HepG2 (cell line): ENCODE measurements around the gene PSMD12. TPM values are rescaled to one million over a fixed set of nuclear protein-coding genes. Genes with fewer than 3 reads are reported as not detected.

Experiments used
- CHD2 ChIP-seq: IDR thresholded peaks from 2 replicates; pipeline ENCODE4 v1.6.1; 2011; ENCODE audit warnings: low read depth, low read length, improper control_type of control experiment
- ESRRA ChIP-seq: sonication (generic); formaldehyde crosslinking; IDR thresholded peaks from 2 replicates; pipeline ENCODE4 v1.5.1; 2020; ENCODE audit warnings: mild to moderate bottlenecking, low read depth, missing genetic modification reagents
- FOXM1 ChIP-seq: sonication (generic); formaldehyde crosslinking; IDR thresholded peaks from 2 replicates; pipeline ENCODE4 v1.5.0; 2020; ENCODE audit warnings: missing genetic modification reagents
- GABPB1 ChIP-seq: IDR thresholded peaks from 2 replicates; pipeline ENCODE4 v1.6.1; 2016; ENCODE audit warnings: mild to moderate bottlenecking, missing genetic modification reagents, moderate library complexity, missing compliant biosample characterization
- GMEB1 ChIP-seq: sonication (generic); formaldehyde crosslinking; IDR thresholded peaks from 2 replicates; pipeline ENCODE4 v1.5.1; 2020; ENCODE audit warnings: missing genetic modification reagents, mild to moderate bottlenecking, borderline replicate concordance
- HNF4G ChIP-seq, 2 experiments: sonication (generic) in 1 of 2; formaldehyde crosslinking in 1 of 2; IDR thresholded peaks; 2 replicates each; pipeline versions ENCODE4 v1.4.0 to v1.6.1; 2011 to 2020; ENCODE audit warnings: borderline replicate concordance in 2 of 2, low read depth in 2 of 2, mild to moderate bottlenecking in 2 of 2, low read length in 1 of 2, missing genetic modification reagents in 1 of 2, moderate library complexity in 1 of 2
- HOXD1 ChIP-seq: sonication (generic); formaldehyde crosslinking; IDR thresholded peaks from 2 replicates; pipeline ENCODE4 v1.5.0; 2020; ENCODE audit warnings: missing genetic modification reagents
- JUNB ChIP-seq: sonication (generic); formaldehyde crosslinking; IDR thresholded peaks from 2 replicates; pipeline ENCODE4 v1.8.0; 2022; ENCODE audit warnings: missing genetic modification reagents, mild to moderate bottlenecking, borderline replicate concordance
- KLF16 ChIP-seq, 2 experiments: sonication (generic) in 1 of 2; formaldehyde crosslinking in 1 of 2; IDR thresholded peaks; 2 replicates each; pipeline versions ENCODE4 v1.6.1 to v1.8.0; 2016 to 2023; ENCODE audit warnings: missing genetic modification reagents in 2 of 2, missing compliant biosample characterization in 1 of 2
- PREB ChIP-seq: sonication (generic); formaldehyde crosslinking; IDR thresholded peaks from 2 replicates; pipeline ENCODE4 v1.4.0; 2020; ENCODE audit warnings: missing genetic modification reagents
- SRSF9 ChIP-seq: fragments of 200-400 bp; formaldehyde crosslinking; IDR thresholded peaks from 2 replicates; pipeline ENCODE4 v1.6.1; 2018; ENCODE audit warnings: borderline replicate concordance, mild to moderate bottlenecking, low read depth, low read length; ENCODE audit not compliant: insufficient read depth, poor library complexity, severe bottlenecking
- TIGD3 ChIP-seq: sonication (generic); formaldehyde crosslinking; IDR thresholded peaks from 2 replicates; pipeline ENCODE4 v1.5.1; 2020; ENCODE audit warnings: mild to moderate bottlenecking, missing genetic modification reagents, borderline replicate concordance
- ZBED4 ChIP-seq: sonication (generic); formaldehyde crosslinking; IDR thresholded peaks from 2 replicates; pipeline ENCODE4 v1.4.0; 2020; ENCODE audit warnings: missing genetic modification reagents, borderline replicate concordance
- ZNF296 ChIP-seq: sonication (generic); formaldehyde crosslinking; conservative IDR thresholded peaks from 2 replicates; pipeline ENCODE4 v1.5.0; 2020; ENCODE audit warnings: mild to moderate bottlenecking, missing genetic modification reagents
- ZNF572 ChIP-seq: sonication (generic); formaldehyde crosslinking; IDR thresholded peaks from 2 replicates; pipeline ENCODE4 v1.5.1; 2020; ENCODE audit warnings: mild to moderate bottlenecking, missing genetic modification reagents
- ZNF616 ChIP-seq: sonication (generic); formaldehyde crosslinking; IDR thresholded peaks from 2 replicates; pipeline ENCODE4 v1.5.0; 2020; ENCODE audit warnings: low read depth, mild to moderate bottlenecking, missing genetic modification reagents
- ZNF883 ChIP-seq: sonication (generic); formaldehyde crosslinking; IDR thresholded peaks from 2 replicates; pipeline ENCODE4 v1.5.1; 2020; ENCODE audit warnings: mild to moderate bottlenecking, missing genetic modification reagents; ENCODE audit errors: not compliant biosample characterization
- polyA plus RNA-seq, 8 experiments: library from polyadenylated mRNA; depleted of rRNA in 3 of 8; stranded (reverse) in 7 of 8; unstranded in 1 of 8; fragments of >200 nt; fragmentation: Illumina TruSeq in 4 of 8; extraction: Trizol in 4 of 8; gene quantifications; 2 replicates each; pipeline versions ENCODE4 v1.2.1 to v1.2.3, GENCODE V29; 2011 to 2016; ENCODE audit warnings: low read depth in 4 of 8, missing spikeins in 1 of 8, mixed read lengths in 1 of 8; ENCODE audit not compliant: insufficient read depth in 1 of 8
- total RNA-seq, 5 experiments: library from RNA; depleted of rRNA; stranded (reverse); fragments of >200 nt; fragmentation: Illumina TruSeq; extraction: Trizol; gene quantifications; 2 replicates each; pipeline ENCODE4 v1.2.3, GENCODE V29; 2016; ENCODE audit warnings: low read depth in 1 of 5

The PSMD12 gene
- total and polyA plus RNA-seq, 2 of the 13 experiments (the other 11 are each of a cell fraction or from before 2014, with no cell fraction given) = 27.4 to 71.7 TPM

- TF ChIP-seq ZBED4 (CRISPR knock-in tag) (no peak), KLF16 (CRISPR knock-in tag; IDR thresholded peaks at IDR 0.05) (no peak), GABPB1 (CRISPR knock-in tag) (peak; percentile 75), HNF4G (IDR thresholded peaks at IDR 0.05; ENCODE audit: borderline replicate concordance, low read depth, low read length) (0 out of 2 replicates have a peak, but pooled peaks have one; percentile 5), HNF4G (CRISPR knock-in tag; IDR thresholded peaks at IDR 0.05; ENCODE audit: borderline replicate concordance, low read depth) (no peak), ESRRA (CRISPR knock-in tag) (peak; percentile 58; the same call in 1 of the 2 replicates), ZNF883 (CRISPR knock-in tag) (peak; percentile 59), SRSF9 (no peak), ZNF616 (CRISPR knock-in tag) (no peak), TIGD3 (no peak), GMEB1 (CRISPR knock-in tag) (no peak), CHD2 (no peak), HOXD1 (no peak), ZNF572 (no peak), FOXM1 (CRISPR knock-in tag) (no peak), PREB (no peak), JUNB (CRISPR knock-in tag) (no peak), ZNF296 (CRISPR knock-in tag) (no peak)
Observed at GRCh38 chr17:67376737-67377487, 10.5 kb upstream of the PSMD12 start, which contains the start of gene PITPNC1 (continued).
